GM12878 (cell line): ENCODE measurements around the gene FN3K. TPM values are rescaled to one million over a fixed set of nuclear protein-coding genes. Genes with fewer than 3 reads are reported as not detected.
A peak's percentile ranks its signal among the peaks of the same experiment; 100 is the strongest.

Experiments
- ATAC-seq: fragments of 200-7000 bp; cut with Tn5 transposase; 3 replicates; pipeline ENCODE4 v1.9.1; 2020; ENCODE audit warnings: mild to moderate bottlenecking, moderate library complexity
- BruUV-seq: library from RNA; stranded (reverse); fragments of 400-500 nt; replicated peaks from 2 replicates; lab custom pipeline; 2021; lab: Mats Ljungman, UMichigan
- CTCF ChIA-PET: fragments of 300-600 bp; sonication (Branson Sonifier 250); formaldehyde crosslinking; extraction: SDS; loops from one replicate; lab custom pipeline; 2021; ENCODE audit warnings: inconsistent platforms; lab: Yijun Ruan, JAX
- POLR2A ChIA-PET: fragments of 350-600 bp; formaldehyde crosslinking; extraction: SDS; loops from one replicate; lab custom pipeline; 2021; ENCODE audit warnings: inconsistent platforms; lab: Charles Lee
- RAD21 ChIA-PET: fragments of 300-600 bp; sonication (Branson Sonifier 250); formaldehyde crosslinking; loops from one replicate; lab custom pipeline; 2023; ENCODE audit warnings: antibody characterized with exemption; ENCODE audit not compliant: unreplicated experiment; lab: Charles Lee
- SMC1A ChIA-PET: fragments of 300-600 bp; sonication (Branson Sonifier 250); formaldehyde crosslinking; loops from one replicate; lab custom pipeline; 2023; ENCODE audit not compliant: unreplicated experiment, uncharacterized antibody; lab: Charles Lee
- DNase-seq: peaks from one replicate; pipeline ENCODE4 v3.0.0-alpha.2; 2011; ENCODE audit warnings: low read depth, low spot score
- FAIRE-seq: peaks from 3 replicates; lab custom pipeline; 2011; peaks lifted over from hg19 to GRCh38; lab: Jason Lieb, UNC
- H2AFZ ChIP-seq: 2 replicates; pipeline ENCODE4 v1.6.0; 2011; ENCODE audit warnings: low read depth, low read length, control low read depth; ENCODE audit not compliant: control insufficient read depth
- H3K27ac ChIP-seq: 2 replicates; pipeline ENCODE4 v1.5.1; 2011; ENCODE audit warnings: control low read depth; ENCODE audit not compliant: control insufficient read depth, insufficient read depth
- H3K27me3 ChIP-seq, 2 experiments: replicated peaks in 1 of 2; 2 replicates each; pipeline versions ENCODE4 v1.6.0 to v1.6.1; 2011; ENCODE audit warnings: low read length in 1 of 2; ENCODE audit not compliant: control insufficient read depth in 2 of 2, insufficient read depth in 2 of 2
- H3K36me3 ChIP-seq, 2 experiments: 2 replicates each; pipeline ENCODE4 v1.5.1; 2011; ENCODE audit warnings: low read length in 1 of 2; ENCODE audit not compliant: control insufficient read depth in 2 of 2, insufficient read depth in 2 of 2
- H3K4me1 ChIP-seq: 2 replicates; pipeline ENCODE4 v1.6.1; 2011; ENCODE audit warnings: mild to moderate bottlenecking, low read length, moderate library complexity, mixed read lengths; ENCODE audit not compliant: control insufficient read depth, insufficient read depth
- H3K4me2 ChIP-seq: 2 replicates; pipeline ENCODE4 v1.6.0; 2011; ENCODE audit warnings: control low read depth; ENCODE audit not compliant: control insufficient read depth, insufficient read depth
- H3K4me3 ChIP-seq: fragments of 200-600 bp; sonication (generic); 2 replicates; pipeline ENCODE4 v1.5.1; 2016
- H3K79me2 ChIP-seq: 2 replicates; pipeline ENCODE4 v1.6.0; 2011; ENCODE audit warnings: low read length; ENCODE audit not compliant: control insufficient read depth, insufficient read depth
- H3K9ac ChIP-seq: 2 replicates; pipeline ENCODE4 v1.8.0; 2011; ENCODE audit warnings: low read length, control low read depth, mixed read lengths; ENCODE audit not compliant: control insufficient read depth, insufficient read depth
- H3K9me3 ChIP-seq: replicated peaks from 3 replicates; pipeline ENCODE4 v1.5.1; 2011; ENCODE audit warnings: mild to moderate bottlenecking, low read length; ENCODE audit not compliant: control insufficient read depth, insufficient read depth
- H4K20me1 ChIP-seq: 2 replicates; pipeline ENCODE4 v1.6.0; 2011; ENCODE audit not compliant: control insufficient read depth, insufficient read depth
- BACH1 ChIP-seq: fragments of 450-650 bp; IDR thresholded peaks from 2 replicates; pipeline ENCODE4 v1.6.1; 2017; ENCODE audit warnings: mild to moderate bottlenecking, borderline replicate concordance
- EED ChIP-seq: sonication (generic); IDR thresholded peaks from 2 replicates; pipeline ENCODE4 v1.6.1; 2016; ENCODE audit warnings: antibody characterized with exemption, low read depth
- KLF5 ChIP-seq: fragments of 450-650 bp; IDR thresholded peaks from 2 replicates; pipeline ENCODE4 v1.6.1; 2014; ENCODE audit warnings: mild to moderate bottlenecking; ENCODE audit not compliant: partially characterized antibody
- MYC ChIP-seq: IDR thresholded peaks from 2 replicates; pipeline ENCODE4 v1.6.1; 2011; ENCODE audit warnings: mild to moderate bottlenecking, low read length, moderate library complexity, inconsistent platforms; ENCODE audit not compliant: insufficient read depth, insufficient replicate concordance, insufficient read length, severe bottlenecking
- SIN3A ChIP-seq: IDR thresholded peaks from 2 replicates; pipeline ENCODE4 v1.6.1; 2012; ENCODE audit warnings: low read depth, low read length, improper control_type of control experiment
- WGBS: methylation state at CpG from one replicate; pipeline ENCODE4 v1.1.6; 2016; ENCODE audit warnings: low lambda C conversion rate; ENCODE audit not compliant: insufficient replicate concordance, insufficient coverage; ENCODE audit errors: missing lambda C conversion rate; 5-methylcytosine and 5-hydroxymethylcytosine counted together
- in situ Hi-C: fragments of 300-500 bp; cut with MboI; formaldehyde crosslinking; loops from 9 replicates; pipeline ENCODE4 v1.14.3; 2018; ENCODE audit warnings: mixed read lengths
- intact Hi-C: fragments of 100-400 bp; cut with micrococcal nuclease; formaldehyde crosslinking; loops from one replicate; pipeline ENCODE4 v1.14.2; 2022; ENCODE audit not compliant: unreplicated experiment
- polyA plus RNA-seq, 11 experiments: library from polyadenylated mRNA; depleted of rRNA in 4 of 11; unstranded in 6 of 11; stranded (reverse) in 5 of 11; fragments of >200 nt; fragmentation: Nextera tagmentation in 4 of 11; fragmentation: Illumina TruSeq in 1 of 11; extraction: Ambion mirVana in 4 of 11; extraction: Trizol in 1 of 11; gene quantifications; 1 replicate in 1 of 11; 2 replicates in 10 of 11; pipeline versions ENCODE4 v1.2.1 to v1.2.3, GENCODE V29; 2011 to 2016; ENCODE audit warnings: inconsistent platforms in 2 of 11, missing spikeins in 2 of 11, low read depth in 1 of 11
- total RNA-seq, 4 experiments: library from RNA; depleted of rRNA in 3 of 4; stranded (reverse); fragments of >200 nt in 3 of 4; fragmentation: Illumina TruSeq in 1 of 4; extraction: Trizol in 1 of 4; gene quantifications; 2 replicates each; pipeline versions ENCODE4 v1.2.1 to v1.2.3, GENCODE V29; 2013 to 2021
- TF ChIP-seq, protein P1 (sequence below): IDR thresholded peaks from 2 replicates; pipeline ENCODE4 v1.6.1; 2011; ENCODE audit warnings: borderline replicate concordance, low read depth, mild to moderate bottlenecking, moderate library complexity, mixed read lengths, low read length; ENCODE audit not compliant: insufficient read depth; ENCODE audit errors: extremely low read length

The FN3K gene
- total and polyA plus RNA-seq, 10 of the 15 experiments (the other 5 are each of a cell fraction or from before 2014, with no cell fraction given), result 0.08 to 0.51 (median 0.17) TPM; not detected in 7

GRCh38 chr17:82687375-82687861 is 48.0 kb upstream of the FN3K start:
- SMC1A ChIA-PET, result interaction anchor here (1.0 to 1.2 kb wide), 2 partner anchors 20 to 40 kb away, joined by 3 to 5 read pairs; no protein-coding TSS in a partner anchor
- CTCF ChIA-PET, result interaction anchor here (0.7 kb wide), 1 partner anchor 10 kb away, joined by 3 read pairs; no protein-coding TSS in a partner anchor
- no peak overlapping the region for H2AFZ ChIP-seq
- no peaks in the 10 kb centered on the region for H4K20me1 ChIP-seq
- RAD21 ChIA-PET, result no interaction called here
- 64% methylated on average over 10 of the region's 10 CpGs for WGBS
- H3K79me2 ChIP-seq, result no peaks in the 10 kb centered on the region
- no peak overlapping the region for H3K9ac ChIP-seq
- H3K27me3 ChIP-seq, result no peaks in the 10 kb centered on the region
- ATAC-seq (peak; percentile 41; the same call in 2 of the 3 replicates), DNase-seq (peak; percentile 4), FAIRE-seq (no peak)
- H3K27ac ChIP-seq, result no peak overlapping the region
- no peak overlapping the region for H3K4me3 ChIP-seq
- POLR2A ChIA-PET, result no interaction called here
- no peaks in the 10 kb centered on the region for H3K36me3 ChIP-seq
- no peaks in the 10 kb centered on the region for H3K4me1 ChIP-seq
- no peak for TF ChIP-seq EED
- TF ChIP-seq KLF5, result no peak
- TF ChIP-seq, protein P1, sequence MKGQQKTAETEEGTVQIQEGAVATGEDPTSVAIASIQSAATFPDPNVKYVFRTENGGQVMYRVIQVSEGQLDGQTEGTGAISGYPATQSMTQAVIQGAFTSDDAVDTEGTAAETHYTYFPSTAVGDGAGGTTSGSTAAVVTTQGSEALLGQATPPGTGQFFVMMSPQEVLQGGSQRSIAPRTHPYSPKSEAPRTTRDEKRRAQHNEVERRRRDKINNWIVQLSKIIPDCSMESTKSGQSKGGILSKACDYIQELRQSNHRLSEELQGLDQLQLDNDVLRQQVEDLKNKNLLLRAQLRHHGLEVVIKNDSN, result no peak
- no peak for TF ChIP-seq SIN3A
- no peak for TF ChIP-seq MYC
- TF ChIP-seq BACH1, result peak; percentile 75; the same call in 1 of the 2 replicates
- BruUV-seq, result no TSS peak
- no peaks in the 10 kb centered on the region for H3K9me3 ChIP-seq
- in situ Hi-C loops, result no loop called here
- intact Hi-C loops, result no loop called here
- no peak overlapping the region for H3K4me2 ChIP-seq
